Bronchial epithelial cell (primary cell): ENCODE measurements around the gene MAGOH. TPM values are rescaled to one million over a fixed set of nuclear protein-coding genes. Genes with fewer than 3 reads are reported as not detected.
A peak's percentile ranks its signal among the peaks of the same experiment; 100 is the strongest.

ENCODE experiments used
- DNase-seq: peaks from one replicate; pipeline ENCODE4 v3.0.0-alpha.2; 2010; ENCODE audit warnings: low read depth
- FAIRE-seq: peaks from 2 replicates; lab custom pipeline; 2011; peaks lifted over from hg19 to GRCh38; lab: Jason Lieb, UNC
- H3K27me3 ChIP-seq: 2 replicates; pipeline ENCODE4 v1.5.1; 2011; ENCODE audit warnings: low read length; ENCODE audit not compliant: control insufficient read depth, insufficient read depth
- H3K36me3 ChIP-seq: 2 replicates; pipeline ENCODE4 v1.5.1; 2011; ENCODE audit warnings: low read length; ENCODE audit not compliant: control insufficient read depth, insufficient read depth
- H3K4me3 ChIP-seq: 2 replicates; pipeline ENCODE4 v1.5.1; 2011; ENCODE audit warnings: mild to moderate bottlenecking, low read depth, low read length, control low read depth
- total RNA-seq: library from RNA; depleted of rRNA; stranded (reverse); fragments of >200 nt; gene quantifications from 2 replicates; pipeline ENCODE4 v1.2.1, GENCODE V29; 2014
- TF ChIP-seq, protein P1 (sequence below): IDR thresholded peaks from 2 replicates; pipeline ENCODE4 v1.5.1; 2011; ENCODE audit warnings: mild to moderate bottlenecking, moderate library complexity, low read length, control low read depth, inconsistent platforms; ENCODE audit not compliant: insufficient read depth, severe bottlenecking

The MAGOH gene
- total RNA-seq, 1 donor from 2014 or later = 33.7 TPM

DNA sequence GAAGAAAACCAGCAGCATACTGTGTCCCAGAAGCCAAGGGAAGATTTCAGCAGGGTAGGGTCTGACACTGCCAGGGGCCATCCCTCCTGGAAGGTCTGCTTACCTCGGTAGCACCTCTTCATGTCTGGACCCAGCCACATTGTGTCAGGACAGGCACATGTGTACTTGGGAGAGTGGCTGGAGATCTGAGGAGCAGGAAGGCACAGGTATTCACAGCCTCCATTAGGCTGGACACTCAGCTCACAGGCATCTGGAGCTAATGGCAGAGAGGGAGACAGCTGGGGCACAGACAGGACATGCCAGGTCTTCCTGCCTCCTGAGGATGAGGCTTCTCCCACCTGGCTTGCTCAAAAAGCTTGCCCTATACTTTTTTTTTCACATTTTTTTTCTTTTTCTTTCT lies 19.9 kb upstream of the MAGOH start:
- Histone ChIP-seq H3K27me3 (no peaks in the 10 kb centered on the region), H3K4me3 (no peak overlapping the region), H3K36me3 (peaks cover 15% of the 10 kb centered on the region)
- no peak for FAIRE-seq
- DNase-seq = peak; percentile 62
- TF ChIP-seq, protein P1, sequence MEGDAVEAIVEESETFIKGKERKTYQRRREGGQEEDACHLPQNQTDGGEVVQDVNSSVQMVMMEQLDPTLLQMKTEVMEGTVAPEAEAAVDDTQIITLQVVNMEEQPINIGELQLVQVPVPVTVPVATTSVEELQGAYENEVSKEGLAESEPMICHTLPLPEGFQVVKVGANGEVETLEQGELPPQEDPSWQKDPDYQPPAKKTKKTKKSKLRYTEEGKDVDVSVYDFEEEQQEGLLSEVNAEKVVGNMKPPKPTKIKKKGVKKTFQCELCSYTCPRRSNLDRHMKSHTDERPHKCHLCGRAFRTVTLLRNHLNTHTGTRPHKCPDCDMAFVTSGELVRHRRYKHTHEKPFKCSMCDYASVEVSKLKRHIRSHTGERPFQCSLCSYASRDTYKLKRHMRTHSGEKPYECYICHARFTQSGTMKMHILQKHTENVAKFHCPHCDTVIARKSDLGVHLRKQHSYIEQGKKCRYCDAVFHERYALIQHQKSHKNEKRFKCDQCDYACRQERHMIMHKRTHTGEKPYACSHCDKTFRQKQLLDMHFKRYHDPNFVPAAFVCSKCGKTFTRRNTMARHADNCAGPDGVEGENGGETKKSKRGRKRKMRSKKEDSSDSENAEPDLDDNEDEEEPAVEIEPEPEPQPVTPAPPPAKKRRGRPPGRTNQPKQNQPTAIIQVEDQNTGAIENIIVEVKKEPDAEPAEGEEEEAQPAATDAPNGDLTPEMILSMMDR = no peak

DNA sequence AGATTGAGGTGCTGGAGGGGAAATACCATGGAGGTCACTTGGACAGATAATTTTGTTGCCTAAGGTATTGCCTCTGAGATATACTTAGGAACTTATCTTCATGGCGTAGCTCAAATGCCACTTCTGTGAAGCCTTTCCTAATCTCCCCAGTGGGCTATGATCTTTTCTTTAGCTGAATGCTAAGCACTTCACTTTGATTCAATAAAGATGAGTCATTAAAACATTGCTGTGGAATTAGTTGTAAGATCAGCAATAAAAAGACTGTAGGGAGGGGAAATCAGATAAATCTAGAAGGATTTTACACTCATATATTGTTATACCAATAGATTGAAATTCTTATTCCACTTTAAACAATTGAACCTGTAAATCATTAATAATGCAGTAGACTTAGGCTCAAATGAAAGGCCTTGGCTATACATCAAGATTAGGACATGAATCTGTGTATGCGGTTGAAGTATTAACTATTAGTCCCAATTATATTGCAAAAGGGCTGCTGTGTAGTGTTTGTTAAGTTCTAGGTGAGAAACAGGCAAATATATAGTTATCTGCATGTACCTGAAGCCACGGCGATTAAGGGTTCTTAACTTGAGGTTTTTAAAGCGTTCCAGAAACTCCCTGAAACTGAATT lies 19.2 kb upstream of the MAGOH start:
- DNase-seq (peak; percentile 22), FAIRE-seq (no peak)
- TF ChIP-seq, protein P1 = no peak
- H3K27me3 ChIP-seq = no peaks in the 10 kb centered on the region
- H3K36me3 ChIP-seq = peaks cover 15% of the 10 kb centered on the region
- H3K4me3 ChIP-seq = no peak overlapping the region

DNA sequence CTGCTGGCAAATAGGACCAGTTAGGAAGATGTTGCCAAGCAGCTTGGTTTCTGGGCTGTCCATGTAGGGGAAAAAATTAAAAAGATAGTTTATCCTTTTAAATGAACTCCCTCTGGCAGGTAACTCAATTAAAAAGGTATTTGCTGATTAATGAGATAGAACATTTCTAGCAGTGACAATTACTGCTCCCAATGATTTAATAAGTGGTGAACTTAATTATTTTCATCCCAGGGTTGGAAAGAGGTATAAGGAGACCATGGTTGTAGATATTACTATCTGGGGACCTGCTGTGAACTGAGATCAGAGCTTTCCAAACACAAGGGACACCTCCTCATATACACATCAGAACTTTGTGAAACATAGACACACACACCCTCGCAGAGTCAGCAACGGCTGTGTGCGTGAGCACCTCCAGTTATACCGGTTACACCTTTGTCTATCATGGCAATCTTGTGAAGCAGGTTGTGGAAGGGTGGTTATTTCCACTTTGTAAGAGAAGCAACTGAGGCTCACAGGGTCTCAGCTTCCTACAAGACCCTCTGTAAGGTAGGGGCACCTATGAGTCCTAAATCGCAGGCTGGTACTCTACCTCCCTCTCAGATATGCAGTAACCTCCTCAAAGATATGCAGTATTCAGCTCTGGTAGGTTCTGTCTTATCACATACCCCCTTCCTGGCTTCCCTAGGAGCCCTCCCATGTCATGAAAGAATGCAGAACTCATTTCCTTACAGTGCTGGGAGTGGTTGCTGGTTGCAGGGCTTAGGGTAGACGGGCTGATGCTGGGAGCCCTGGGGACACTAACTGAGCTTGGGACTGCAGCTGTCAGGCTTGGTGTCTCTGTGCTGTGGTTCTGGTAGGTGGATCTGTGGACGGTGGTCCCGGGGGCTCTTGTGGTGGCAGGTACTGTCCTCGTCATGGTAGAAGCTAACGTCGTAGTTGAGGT lies 18.5 kb upstream of the MAGOH start:
- Histone ChIP-seq H3K36me3 (peaks cover 13% of the 10 kb centered on the region), H3K4me3 (no peak overlapping the region), H3K27me3 (no peaks in the 10 kb centered on the region)
- DNase-seq (no peak), FAIRE-seq (no peak)
- TF ChIP-seq, protein P1 = no peak

DNA sequence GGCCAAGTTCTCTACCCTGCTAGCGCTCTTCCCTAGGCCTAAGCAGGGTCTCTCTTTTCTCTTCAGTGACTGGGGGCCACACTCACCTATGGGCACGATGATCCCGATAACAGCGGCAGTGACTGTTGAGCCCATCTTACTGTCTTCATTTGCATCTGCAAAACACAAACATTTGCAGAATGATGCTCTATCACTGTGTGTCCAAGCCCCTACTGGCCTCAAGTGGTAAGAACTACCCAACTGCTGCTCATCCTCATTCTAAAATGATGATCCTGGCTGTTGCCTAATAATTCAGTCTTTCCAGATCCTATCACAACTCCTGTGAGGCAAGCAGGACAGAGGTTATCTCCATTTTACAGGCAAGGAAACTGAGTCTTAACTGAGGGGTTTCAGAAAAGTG lies 16.7 kb upstream of the MAGOH start:
- no peaks in the 10 kb centered on the region for H3K27me3 ChIP-seq
- H3K4me3 ChIP-seq = no peak overlapping the region
- H3K36me3 ChIP-seq = peaks cover 13% of the 10 kb centered on the region
- DNase-seq (no peak), FAIRE-seq (no peak)
- TF ChIP-seq, protein P1 = peak; percentile 8

DNA sequence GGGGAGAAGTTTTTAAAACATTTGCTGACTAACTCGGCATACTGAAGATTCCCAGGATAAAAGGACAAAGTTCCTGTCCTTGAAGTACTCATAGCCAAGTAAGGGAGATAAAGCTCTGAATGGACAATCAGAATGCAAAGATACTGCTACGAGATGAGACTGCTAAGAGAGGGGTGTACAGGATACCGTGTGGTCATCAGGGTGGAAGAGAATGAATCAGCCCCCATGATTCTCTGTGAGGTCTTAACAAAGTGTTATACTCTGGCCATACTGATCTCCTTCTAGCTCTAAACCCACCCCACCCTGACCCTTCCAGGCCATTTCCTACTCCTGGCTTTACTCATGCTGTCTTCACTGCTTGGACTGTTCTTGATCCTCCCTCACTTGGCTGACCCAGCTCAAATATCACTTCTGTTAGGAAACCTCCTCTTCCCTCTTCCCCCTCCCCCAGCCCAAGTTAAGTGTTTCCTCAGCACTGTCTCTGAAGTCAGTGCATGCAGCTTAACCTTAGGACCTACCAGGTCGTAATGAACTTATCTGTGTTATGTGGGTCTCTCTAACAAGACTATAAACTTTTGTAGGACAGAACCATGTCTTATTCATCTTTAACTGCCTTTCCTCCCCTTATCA lies 15.8 kb upstream of the MAGOH start:
- Histone ChIP-seq H3K27me3 (no peaks in the 10 kb centered on the region), H3K36me3 (peaks cover 18% of the 10 kb centered on the region), H3K4me3 (no peak overlapping the region)
- DNase-seq (no peak), FAIRE-seq (no peak)
- TF ChIP-seq, protein P1 = no peak
